ENCODE measurements around the gene APC. TPM values are rescaled to one million over a fixed set of nuclear protein-coding genes. Genes with fewer than 3 reads are reported as not detected.

Gene APC
- total RNA-seq, 1 donor = 67.0 TPM

DNA sequence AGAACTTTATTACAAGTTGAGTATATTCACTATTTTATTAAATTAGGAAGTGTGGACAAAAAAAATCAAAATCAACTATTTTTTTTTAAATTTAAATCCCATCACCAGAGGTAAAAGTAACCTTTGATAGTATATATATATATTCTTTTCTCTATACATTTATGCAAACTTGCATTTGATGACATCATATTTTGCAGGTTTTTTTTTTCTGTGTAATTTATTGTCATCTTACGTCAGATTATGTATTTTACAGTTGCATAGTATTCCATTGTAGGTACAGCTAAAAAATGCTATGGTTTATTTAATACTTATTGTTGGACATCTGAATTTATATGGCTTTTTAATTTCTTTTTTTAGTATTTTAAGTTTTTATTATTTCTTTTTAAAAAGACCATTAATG lies 25.5 kb downstream of the APC start:
- Histone ChIP-seq H3K9me3 (ENCODE audit: low read depth, low read length) (no peaks in the 10 kb centered on the region), H2AFZ (ENCODE audit: low read length) (no peak overlapping the region), H3K27ac (ENCODE audit: low read depth, low read length) (no peak overlapping the region), H3K79me2 (ENCODE audit: insufficient read depth, low read length) (peaks cover 5% of the 10 kb centered on the region), H3K4me2 (ENCODE audit: insufficient read depth, low read length) (no peak overlapping the region), H4K20me1 (ENCODE audit: insufficient read depth, low read length) (no peaks in the 10 kb centered on the region), H3K4me3 (ENCODE audit: insufficient read depth, low read length) (no peak overlapping the region), H3K36me3 (ENCODE audit: insufficient read depth, low read length) (peaks cover 3% of the 10 kb centered on the region), H3K4me1 (ENCODE audit: insufficient read depth, low read length) (peaks cover 11% of the 10 kb centered on the region), H3K27me3 (ENCODE audit: insufficient read depth, low read length) (no peaks in the 10 kb centered on the region)
- DNase-seq (ENCODE audit: insufficient read length, low spot score, missing footprints) = no peak
- TF ChIP-seq, protein P1, sequence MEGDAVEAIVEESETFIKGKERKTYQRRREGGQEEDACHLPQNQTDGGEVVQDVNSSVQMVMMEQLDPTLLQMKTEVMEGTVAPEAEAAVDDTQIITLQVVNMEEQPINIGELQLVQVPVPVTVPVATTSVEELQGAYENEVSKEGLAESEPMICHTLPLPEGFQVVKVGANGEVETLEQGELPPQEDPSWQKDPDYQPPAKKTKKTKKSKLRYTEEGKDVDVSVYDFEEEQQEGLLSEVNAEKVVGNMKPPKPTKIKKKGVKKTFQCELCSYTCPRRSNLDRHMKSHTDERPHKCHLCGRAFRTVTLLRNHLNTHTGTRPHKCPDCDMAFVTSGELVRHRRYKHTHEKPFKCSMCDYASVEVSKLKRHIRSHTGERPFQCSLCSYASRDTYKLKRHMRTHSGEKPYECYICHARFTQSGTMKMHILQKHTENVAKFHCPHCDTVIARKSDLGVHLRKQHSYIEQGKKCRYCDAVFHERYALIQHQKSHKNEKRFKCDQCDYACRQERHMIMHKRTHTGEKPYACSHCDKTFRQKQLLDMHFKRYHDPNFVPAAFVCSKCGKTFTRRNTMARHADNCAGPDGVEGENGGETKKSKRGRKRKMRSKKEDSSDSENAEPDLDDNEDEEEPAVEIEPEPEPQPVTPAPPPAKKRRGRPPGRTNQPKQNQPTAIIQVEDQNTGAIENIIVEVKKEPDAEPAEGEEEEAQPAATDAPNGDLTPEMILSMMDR (IDR thresholded peaks at IDR 0.05; ENCODE audit: extremely low read depth, low read depth, low read length) = no peak

DNA sequence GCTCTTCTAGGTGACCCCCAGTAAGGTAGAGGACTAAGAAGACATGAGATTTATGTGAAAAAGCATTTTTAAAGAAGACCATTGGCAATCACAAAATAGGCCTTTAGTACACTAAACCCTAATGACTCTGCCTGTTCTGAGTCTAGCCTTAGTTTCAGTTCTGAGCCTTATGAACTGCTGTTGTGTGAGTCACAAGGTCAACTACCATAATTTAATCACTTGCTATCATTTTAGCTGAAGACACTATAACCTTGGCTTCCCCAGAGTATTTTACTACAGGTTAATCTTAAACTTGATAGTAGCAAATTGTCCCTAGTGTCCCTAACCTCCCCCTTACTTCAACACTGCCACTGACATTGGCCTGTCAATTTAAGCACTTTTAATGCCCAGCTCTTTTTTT lies 34.4 kb downstream of the APC start:
- Histone ChIP-seq H3K27ac (ENCODE audit: low read depth, low read length) (peak overlapping the region; percentile 45), H2AFZ (ENCODE audit: low read length) (no peak overlapping the region), H3K4me1 (ENCODE audit: insufficient read depth, low read length) (peaks cover 20% of the 10 kb centered on the region), H3K4me2 (ENCODE audit: insufficient read depth, low read length) (peak overlapping the region; percentile 0), H3K4me3 (ENCODE audit: insufficient read depth, low read length) (no peak overlapping the region), H3K36me3 (ENCODE audit: insufficient read depth, low read length) (peaks cover 3% of the 10 kb centered on the region), H3K9me3 (ENCODE audit: low read depth, low read length) (no peaks in the 10 kb centered on the region), H3K79me2 (ENCODE audit: insufficient read depth, low read length) (peaks cover 5% of the 10 kb centered on the region), H3K27me3 (ENCODE audit: insufficient read depth, low read length) (no peaks in the 10 kb centered on the region), H4K20me1 (ENCODE audit: insufficient read depth, low read length) (no peaks in the 10 kb centered on the region)
- peak; percentile 4 for DNase-seq (ENCODE audit: insufficient read length, low spot score, missing footprints)
- TF ChIP-seq, protein P1 (IDR thresholded peaks at IDR 0.05; ENCODE audit: extremely low read depth, low read depth, low read length) = no peak

DNA sequence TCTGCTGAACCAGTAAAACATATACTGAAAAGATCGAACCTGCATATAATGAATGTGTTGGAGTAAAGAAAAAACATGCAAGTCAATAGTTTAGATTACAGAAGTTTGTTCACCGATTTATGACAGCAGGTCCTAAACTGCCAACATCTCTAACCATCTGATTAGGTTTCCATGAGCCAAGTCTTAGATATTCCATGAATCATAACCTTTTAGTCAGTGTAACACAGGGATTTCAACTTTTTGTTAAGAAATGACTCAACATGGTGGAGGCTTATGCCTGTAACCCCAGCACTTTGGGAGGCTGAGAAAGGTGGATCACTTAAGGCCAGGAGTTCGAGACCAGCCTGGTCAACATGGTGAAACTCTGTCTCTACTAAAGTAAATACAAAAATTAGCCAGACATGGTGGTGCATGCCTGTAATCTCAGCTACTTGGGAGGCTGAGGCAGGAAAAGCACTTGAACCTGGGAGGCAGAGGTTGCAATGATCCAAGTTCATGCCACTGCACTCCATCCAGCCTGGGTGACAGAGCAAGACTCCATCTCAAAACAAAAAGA lies 38.7 kb downstream of the APC start:
- peak overlapping the region; percentile 32 for H3K4me2 ChIP-seq (ENCODE audit: insufficient read depth, low read length)
- H3K27ac ChIP-seq (ENCODE audit: low read depth, low read length) = peak overlapping the region; percentile 49
- peaks cover 30% of the 10 kb centered on the region for H3K4me1 ChIP-seq (ENCODE audit: insufficient read depth, low read length)
- TF ChIP-seq, protein P1 (IDR thresholded peaks at IDR 0.05; ENCODE audit: extremely low read depth, low read depth, low read length) = no peak
- no peak for DNase-seq (ENCODE audit: insufficient read length, low spot score, missing footprints)
- H3K36me3 ChIP-seq (ENCODE audit: insufficient read depth, low read length) = peaks cover 4% of the 10 kb centered on the region
- H3K27me3 ChIP-seq (ENCODE audit: insufficient read depth, low read length) = no peaks in the 10 kb centered on the region
- H3K4me3 ChIP-seq (ENCODE audit: insufficient read depth, low read length) = no peak overlapping the region
- H2AFZ ChIP-seq (ENCODE audit: low read length) = no peak overlapping the region
- H4K20me1 ChIP-seq (ENCODE audit: insufficient read depth, low read length) = no peaks in the 10 kb centered on the region
- peaks cover 5% of the 10 kb centered on the region for H3K79me2 ChIP-seq (ENCODE audit: insufficient read depth, low read length)
- H3K9me3 ChIP-seq (ENCODE audit: low read depth, low read length) = no peaks in the 10 kb centered on the region

DNA sequence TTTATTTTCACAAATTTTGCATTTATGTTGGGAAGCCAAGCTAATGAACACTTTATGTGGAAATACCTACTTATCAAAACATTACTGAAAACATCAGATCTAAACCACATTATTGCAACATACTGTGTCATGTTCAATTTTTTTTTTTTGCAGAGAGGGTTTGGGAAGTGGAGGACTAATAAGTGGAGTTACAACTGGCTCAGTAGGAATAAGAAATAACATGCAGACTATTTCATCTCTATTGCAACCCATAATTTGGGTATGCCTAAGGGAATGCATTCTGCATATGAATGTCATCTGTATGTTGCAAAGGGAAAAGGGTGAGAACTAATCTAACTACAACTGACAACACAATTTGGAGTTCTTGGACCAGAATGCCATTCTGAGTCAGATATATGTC lies 41.8 kb downstream of the APC start:
- no peaks in the 10 kb centered on the region for H4K20me1 ChIP-seq (ENCODE audit: insufficient read depth, low read length)
- H3K4me3 ChIP-seq (ENCODE audit: insufficient read depth, low read length) = no peak overlapping the region
- peaks cover 19% of the 10 kb centered on the region for H3K4me1 ChIP-seq (ENCODE audit: insufficient read depth, low read length)
- H3K27ac ChIP-seq (ENCODE audit: low read depth, low read length) = peak overlapping the region; percentile 69
- H3K4me2 ChIP-seq (ENCODE audit: insufficient read depth, low read length) = peak overlapping the region; percentile 1
- H2AFZ ChIP-seq (ENCODE audit: low read length) = no peak overlapping the region
- no peaks in the 10 kb centered on the region for H3K27me3 ChIP-seq (ENCODE audit: insufficient read depth, low read length)
- H3K79me2 ChIP-seq (ENCODE audit: insufficient read depth, low read length) = no peaks in the 10 kb centered on the region
- TF ChIP-seq, protein P1 (IDR thresholded peaks at IDR 0.05; ENCODE audit: extremely low read depth, low read depth, low read length) = no peak
- H3K36me3 ChIP-seq (ENCODE audit: insufficient read depth, low read length) = peaks cover 4% of the 10 kb centered on the region
- H3K9me3 ChIP-seq (ENCODE audit: low read depth, low read length) = no peaks in the 10 kb centered on the region
- peak; percentile 19 for DNase-seq (ENCODE audit: insufficient read length, low spot score, missing footprints)
